HG02623 (cell line): ENCODE measurements around the gene MX1.
"Not testable (repeated sequence)": the region's sequence is repeated elsewhere in the genome, so short reads cannot be mapped to it uniquely, and the experiment has no call there.

ENCODE experiments used
- ATAC-seq: cut with Tn5 transposase; IDR thresholded peaks from one replicate; pipeline ENCODE4 v1.9.1; 2021; ENCODE audit warnings: moderate library complexity; ENCODE audit not compliant: unreplicated experiment

Gene MX1

DNA sequence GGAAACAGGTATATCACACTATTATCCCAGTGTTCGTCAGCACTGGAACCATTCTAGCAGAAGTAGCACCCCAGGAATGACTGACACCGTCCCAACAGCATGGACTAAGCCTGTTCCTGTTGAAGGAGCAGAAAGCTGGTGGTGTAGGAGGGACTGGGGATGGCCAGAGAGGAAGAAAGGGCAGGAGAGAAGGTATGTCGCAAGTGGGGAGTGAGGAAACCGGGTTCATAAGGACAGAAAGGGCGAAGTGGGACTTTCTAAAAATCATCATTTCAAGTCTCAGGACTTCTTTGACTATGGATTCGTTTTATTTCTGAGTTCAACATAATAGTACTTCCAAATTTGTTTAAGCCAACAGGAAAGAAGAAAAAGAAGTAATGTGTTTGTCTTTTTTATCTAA is 19.7 kb upstream of the MX1 start:
- ATAC-seq, result no peak

DNA sequence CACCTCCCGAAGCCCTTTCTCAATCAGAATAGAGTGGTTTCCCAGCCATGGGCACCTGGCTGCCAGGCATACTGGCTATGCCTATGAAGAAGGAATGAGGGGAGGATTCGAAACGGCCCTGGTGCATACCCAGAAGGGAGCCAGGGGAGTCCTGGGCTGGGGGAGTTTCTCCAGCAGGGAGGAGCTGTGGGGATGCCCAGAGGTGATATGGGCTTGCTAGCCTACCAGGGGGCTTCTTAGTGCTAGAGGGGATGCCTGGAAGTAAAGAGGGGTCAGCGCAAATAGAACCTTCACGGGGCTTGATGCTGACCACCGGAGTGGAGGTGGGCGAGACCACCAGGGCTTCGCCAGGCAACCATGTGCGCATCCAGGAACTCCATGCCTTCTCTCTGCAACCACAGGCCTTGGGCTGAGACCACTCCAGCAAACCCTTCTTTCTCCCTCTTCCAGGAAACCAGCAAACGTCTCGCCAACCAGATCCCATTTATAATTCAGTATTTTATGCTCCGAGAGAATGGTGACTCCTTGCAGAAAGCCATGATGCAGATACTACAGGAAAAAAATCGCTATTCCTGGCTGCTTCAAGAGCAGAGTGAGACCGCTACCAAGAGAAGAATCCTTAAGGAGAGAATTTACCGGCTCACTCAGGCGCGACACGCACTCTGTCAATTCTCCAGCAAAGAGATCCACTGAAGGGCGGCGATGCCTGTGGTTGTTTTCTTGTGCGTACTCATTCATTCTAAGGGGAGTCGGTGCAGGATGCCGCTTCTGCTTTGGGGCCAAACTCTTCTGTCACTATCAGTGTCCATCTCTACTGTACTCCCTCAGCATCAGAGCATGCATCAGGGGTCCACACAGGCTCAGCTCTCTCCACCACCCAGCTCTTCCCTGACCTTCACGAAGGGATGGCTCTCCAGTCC is 18.2 kb upstream of the MX1 start:
- no peak for ATAC-seq

DNA sequence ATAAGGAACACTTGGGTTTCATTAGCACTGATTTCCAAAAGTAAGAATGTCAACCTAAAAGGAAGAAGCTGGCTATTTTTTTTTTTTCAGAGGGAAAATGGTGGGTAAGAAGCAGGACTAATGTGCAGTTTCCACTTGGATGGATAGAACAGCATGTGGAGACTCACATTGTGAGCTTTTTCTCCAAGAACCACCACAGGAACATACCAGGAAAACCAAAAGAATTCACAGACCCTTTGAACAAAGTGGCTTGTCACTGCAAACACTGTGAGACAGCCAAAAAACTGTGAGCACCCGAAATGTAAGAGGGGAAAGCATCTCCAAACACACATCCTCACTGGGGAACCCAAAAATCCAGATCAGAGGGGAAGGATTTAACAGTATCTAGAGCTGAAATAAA is 15.7 kb upstream of the MX1 start:
- no peak for ATAC-seq

DNA sequence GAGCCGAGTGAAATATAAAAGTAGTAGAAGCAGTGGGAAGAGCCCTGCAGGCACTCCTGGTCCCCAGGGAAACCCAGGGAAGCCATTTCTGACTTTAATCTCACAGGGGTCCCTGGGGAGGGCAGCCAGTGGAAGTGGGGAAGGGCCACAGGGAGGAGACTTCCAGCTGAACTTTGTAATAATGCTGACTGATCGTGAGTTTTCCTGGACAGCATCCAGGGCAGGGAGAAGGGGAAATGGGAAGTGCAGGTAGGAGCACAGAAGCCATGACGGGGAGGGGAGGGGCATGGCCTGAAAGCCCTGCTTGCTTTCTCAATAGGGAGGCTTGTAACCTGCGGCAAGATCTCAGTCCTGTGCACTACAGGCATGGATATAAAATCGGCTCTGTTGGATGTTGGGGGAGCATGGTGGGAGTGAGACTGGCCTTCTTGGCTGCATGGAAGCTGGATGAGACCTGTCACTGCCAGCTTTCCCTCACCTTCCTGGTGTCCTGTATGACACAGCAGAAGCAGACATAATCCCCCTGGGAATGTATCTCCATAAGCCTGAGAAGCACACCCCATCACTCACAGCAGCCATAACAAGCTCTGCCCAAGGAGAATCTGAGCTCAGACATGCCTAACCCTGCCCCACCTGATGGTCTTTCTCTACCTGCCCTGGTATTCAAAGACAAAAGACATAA is 15.1 kb upstream of the MX1 start:
- no peak for ATAC-seq

- ATAC-seq, result no peak
Measured at GRCh38 chr21:41411449-41412089, 14.5 kb upstream of the MX1 start.

- not testable (repeated sequence) for ATAC-seq
Measured at GRCh38 chr21:41417505-41417904, 8.5 kb upstream of the MX1 start.

DNA sequence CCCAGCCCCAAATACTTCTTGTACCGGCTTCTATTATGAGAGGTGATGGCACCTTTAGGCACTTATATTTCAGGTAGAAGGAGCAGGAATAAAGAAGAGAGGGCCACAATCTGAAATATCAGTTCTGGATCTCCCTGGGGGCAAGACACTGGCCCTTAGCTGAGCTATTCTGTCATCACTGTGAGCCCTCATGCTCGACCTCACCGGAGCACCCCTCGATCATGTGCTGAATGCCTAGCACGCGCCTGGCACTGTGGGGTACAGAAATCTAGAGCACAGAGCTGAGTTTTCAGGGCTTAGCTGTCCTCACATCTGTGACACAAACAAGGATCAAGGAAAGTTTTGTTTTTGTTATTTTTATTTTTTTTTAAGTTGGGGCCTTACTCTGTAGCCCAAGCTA is 7.6 kb upstream of the MX1 start:
- ATAC-seq, result no peak

GRCh38 chr21:41418956-41419680 is 6.9 kb upstream of the MX1 start:
- ATAC-seq, result no peak

- ATAC-seq, result peak; percentile 83
Measured at GRCh38 chr21:41419921-41420862, 5.8 kb upstream of the MX1 start.

- not testable (repeated sequence) for ATAC-seq
Measured at GRCh38 chr21:41420998-41421397, 5.0 kb upstream of the MX1 start.

GRCh38 chr21:41422546-41423304 is 3.3 kb upstream of the MX1 start:
- no peak for ATAC-seq

DNA sequence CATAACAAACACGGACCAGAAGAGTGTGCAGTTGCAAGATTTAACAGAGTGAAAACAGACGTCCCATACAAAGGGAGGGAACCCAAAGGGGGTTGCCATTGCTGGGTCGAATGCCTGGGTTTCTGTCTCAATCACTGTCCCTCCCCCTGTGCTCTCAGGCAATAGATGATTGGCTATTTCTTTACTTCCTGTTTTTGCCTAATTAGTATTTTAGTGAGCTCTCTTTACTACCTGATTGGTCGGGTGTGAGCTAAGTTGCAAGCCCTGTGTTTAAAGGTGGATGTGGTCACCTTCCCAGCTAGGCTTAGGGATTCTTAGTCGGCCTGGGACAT is 2.8 kb upstream of the MX1 start:
- ATAC-seq, result not testable (repeated sequence)

DNA sequence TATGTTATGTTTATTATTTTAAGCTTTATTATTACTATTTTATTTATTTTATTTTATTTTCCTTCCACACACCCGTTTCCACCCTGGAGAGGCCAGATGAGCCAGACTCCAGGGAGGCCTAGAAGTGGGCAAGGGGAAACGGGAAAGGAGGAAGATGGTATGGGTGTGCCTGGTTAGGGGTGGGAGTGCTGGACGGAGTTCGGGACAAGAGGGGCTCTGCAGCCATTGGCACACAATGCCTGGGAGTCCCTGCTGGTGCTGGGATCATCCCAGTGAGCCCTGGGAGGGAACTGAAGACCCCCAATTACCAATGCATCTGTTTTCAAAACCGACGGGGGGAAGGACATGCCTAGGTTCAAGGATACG is 468 bp upstream of the MX1 start:
- ATAC-seq, result no peak

DNA sequence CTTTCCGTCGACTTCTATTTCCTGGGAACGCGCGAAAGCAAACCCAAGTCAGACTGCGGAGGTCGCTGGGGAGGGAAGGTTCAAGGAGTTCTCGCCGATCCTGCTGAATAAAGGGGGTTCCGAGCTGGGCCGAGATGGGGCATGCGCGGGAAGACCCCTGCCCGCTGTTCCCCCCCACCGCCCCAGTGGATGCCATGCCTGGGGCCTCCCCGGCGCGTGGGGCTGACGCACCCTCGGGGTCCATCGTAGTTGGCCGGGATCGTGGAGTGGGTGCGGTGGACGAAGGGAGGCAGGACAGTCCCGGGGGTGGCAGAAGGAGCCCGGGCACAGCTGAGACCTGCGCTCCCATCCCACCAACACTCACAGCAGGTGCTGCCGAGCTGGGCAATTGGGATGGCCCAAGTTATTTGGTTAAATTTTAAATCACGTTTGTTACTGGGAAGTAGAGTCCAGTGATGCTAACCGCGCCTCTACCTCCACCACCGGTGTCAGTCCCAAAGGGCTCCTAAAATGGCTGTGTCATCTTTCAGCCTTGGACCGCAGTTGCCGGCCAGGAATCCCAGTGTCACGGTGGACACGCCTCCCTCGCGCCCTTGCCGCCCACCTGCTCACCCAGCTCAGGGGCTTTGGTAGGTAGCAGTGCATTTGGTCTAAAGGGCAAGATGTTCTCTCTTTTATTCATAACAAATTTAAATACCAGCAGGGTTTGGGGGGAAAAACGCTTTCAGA is 801 bp downstream of the MX1 start:
- ATAC-seq, result no peak

DNA sequence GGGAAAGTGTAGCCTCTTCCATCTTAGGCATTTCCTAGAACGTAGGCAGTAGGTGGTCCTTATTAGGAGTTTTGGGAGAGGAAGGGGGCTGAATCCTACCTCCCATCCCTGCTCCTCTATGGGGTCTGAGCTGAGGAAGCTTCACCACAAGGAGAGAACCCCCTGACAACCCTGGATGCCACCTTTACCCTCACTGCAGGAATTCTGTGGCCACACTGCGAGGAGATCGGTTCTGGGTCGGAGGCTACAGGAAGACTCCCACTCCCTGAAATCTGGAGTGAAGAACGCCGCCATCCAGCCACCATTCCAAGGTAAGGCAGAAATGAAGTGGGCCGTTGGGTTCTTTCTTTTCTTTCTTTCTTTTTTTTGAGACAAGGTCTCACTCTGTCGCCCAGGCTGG is 1.5 kb downstream of the MX1 start:
- no peak for ATAC-seq

DNA sequence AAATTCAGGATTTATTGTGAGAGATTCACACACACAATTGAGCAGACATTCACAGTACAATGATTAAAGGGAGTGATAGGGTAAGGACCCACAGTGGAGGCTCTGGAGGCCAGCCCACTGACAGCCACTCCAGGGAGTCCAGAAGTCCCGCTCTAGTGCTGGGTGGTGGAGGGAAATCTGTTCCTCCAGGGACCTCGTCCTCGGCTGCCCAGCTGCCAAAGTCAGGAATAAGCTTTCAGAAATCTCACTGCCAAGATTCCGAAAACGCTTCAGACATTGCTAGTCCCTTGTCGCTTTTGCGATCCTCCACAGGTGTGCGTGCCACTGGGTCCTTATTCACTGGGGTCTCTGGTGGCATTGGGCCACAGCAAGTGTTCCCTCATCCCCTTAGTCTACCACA is 2.3 kb downstream of the MX1 start:
- ATAC-seq, result no peak

- no peak for ATAC-seq
Measured at GRCh38 chr21:41428847-41429246, 2.8 kb downstream of the MX1 start.

- no peak for ATAC-seq
Measured at GRCh38 chr21:41429305-41429704, 3.3 kb downstream of the MX1 start.

DNA sequence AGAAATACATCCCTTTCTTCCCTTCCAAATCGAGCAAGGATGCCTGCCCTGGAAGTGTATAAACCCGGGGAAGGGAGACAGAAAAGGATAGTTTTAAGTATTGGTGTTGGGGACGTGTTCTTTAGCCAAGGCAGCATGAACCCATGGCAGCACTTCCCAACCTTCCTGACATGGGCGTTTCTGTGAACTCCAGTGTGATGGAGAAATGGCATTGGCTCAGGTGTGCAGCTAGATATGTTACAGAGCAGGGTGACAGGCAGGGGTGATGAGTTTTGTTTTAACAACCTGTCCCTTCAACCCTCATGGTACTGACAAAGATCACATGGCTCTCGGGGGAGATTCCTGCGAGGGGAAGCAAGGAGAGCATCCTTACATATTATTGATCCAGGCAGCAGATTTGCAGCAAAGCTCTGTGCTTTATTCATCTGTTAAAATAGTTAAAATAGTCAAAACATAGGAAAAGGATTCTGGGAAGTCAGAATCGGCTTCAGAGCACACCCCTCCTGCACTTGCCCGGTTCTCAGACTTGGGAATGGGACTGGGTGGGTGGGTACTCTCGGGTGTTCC is 4.0 kb downstream of the MX1 start:
- ATAC-seq, result no peak
